Measurements from ENCODE around the gene DNMT3B.
A peak's percentile ranks its signal among the peaks of the same experiment; 100 is the strongest.

The DNMT3B gene

GRCh38 chr20:32811886-32812285 is 49.7 kb downstream of the DNMT3B start:
- H3K4me3 ChIP-seq (ENCODE audit: low read length), result no peak overlapping the region
- no peak for TF ChIP-seq ZNF274 (IDR thresholded peaks at IDR 0.05; ENCODE audit: low read depth, low read length)

GRCh38 chr20:32819992-32820697 is 58.0 kb downstream of the DNMT3B start:
- peak overlapping the region; percentile 97 for H3K4me3 ChIP-seq (ENCODE audit: low read length)
- TF ChIP-seq ZNF274 (IDR thresholded peaks at IDR 0.05; ENCODE audit: low read depth, low read length), result no peak

GRCh38 chr20:32820698-32821377 is 58.7 kb downstream of the DNMT3B start:
- H3K4me3 ChIP-seq (ENCODE audit: low read length), result peak overlapping the region; percentile 97
- TF ChIP-seq ZNF274 (IDR thresholded peaks at IDR 0.05; ENCODE audit: low read depth, low read length), result no peak

- no peak overlapping the region for H3K4me3 ChIP-seq (ENCODE audit: low read length)
- TF ChIP-seq ZNF274 (IDR thresholded peaks at IDR 0.05; ENCODE audit: low read depth, low read length), result no peak
Measured at GRCh38 chr20:32822225-32822624, 60.0 kb downstream of the DNMT3B start.

- no peak for TF ChIP-seq ZNF274 (IDR thresholded peaks at IDR 0.05; ENCODE audit: low read depth, low read length)
- no peak overlapping the region for H3K4me3 ChIP-seq (ENCODE audit: low read length)
Measured at GRCh38 chr20:32823078-32823477, 60.9 kb downstream of the DNMT3B start.

GRCh38 chr20:32823737-32824588 is 61.8 kb downstream of the DNMT3B start:
- TF ChIP-seq ZNF274 (IDR thresholded peaks at IDR 0.05; ENCODE audit: low read depth, low read length), result no peak
- no peak overlapping the region for H3K4me3 ChIP-seq (ENCODE audit: low read length)

- no peak for TF ChIP-seq ZNF274 (IDR thresholded peaks at IDR 0.05; ENCODE audit: low read depth, low read length)
- no peak overlapping the region for H3K4me3 ChIP-seq (ENCODE audit: low read length)
Measured at GRCh38 chr20:32828029-32828680, 66.0 kb downstream of the DNMT3B start.

- no peak for TF ChIP-seq ZNF274 (IDR thresholded peaks at IDR 0.05; ENCODE audit: low read depth, low read length)
- no peak overlapping the region for H3K4me3 ChIP-seq (ENCODE audit: low read length)
Measured at GRCh38 chr20:32829311-32830005, 67.3 kb downstream of the DNMT3B start.

- H3K4me3 ChIP-seq (ENCODE audit: low read length), result no peak overlapping the region
- no peak for TF ChIP-seq ZNF274 (IDR thresholded peaks at IDR 0.05; ENCODE audit: low read depth, low read length)
Measured at GRCh38 chr20:32830437-32830836, 68.3 kb downstream of the DNMT3B start.

GRCh38 chr20:32831982-32832381 is 69.8 kb downstream of the DNMT3B start:
- no peak for TF ChIP-seq ZNF274 (IDR thresholded peaks at IDR 0.05; ENCODE audit: low read depth, low read length)
- no peak overlapping the region for H3K4me3 ChIP-seq (ENCODE audit: low read length)

- no peak overlapping the region for H3K4me3 ChIP-seq (ENCODE audit: low read length)
- TF ChIP-seq ZNF274 (IDR thresholded peaks at IDR 0.05; ENCODE audit: low read depth, low read length), result no peak
Measured at GRCh38 chr20:32832664-32833063, 70.5 kb downstream of the DNMT3B start.

- H3K4me3 ChIP-seq (ENCODE audit: low read length), result no peak overlapping the region
- TF ChIP-seq ZNF274 (IDR thresholded peaks at IDR 0.05; ENCODE audit: low read depth, low read length), result no peak
Measured at GRCh38 chr20:32834972-32835371, 72.8 kb downstream of the DNMT3B start.

- no peak for TF ChIP-seq ZNF274 (IDR thresholded peaks at IDR 0.05; ENCODE audit: low read depth, low read length)
- H3K4me3 ChIP-seq (ENCODE audit: low read length), result no peak overlapping the region
Measured at GRCh38 chr20:32837157-32837556, 75.0 kb downstream of the DNMT3B start.

All from GM08714 (cell line).